Stimulated activated memory B cell treated with anti-CD40 and anti-IgM and Interleukin-4, amounts not matched to agents 10 μg/mL and 1 μg/mL and 100 μg/mL, for 72 hours (primary cell): Measurements from ENCODE around the gene NELFB.

Source experiments
- ATAC-seq: fragments of 150-1000 bp; cut with Tn5 transposase; 2 replicates; pipeline ENCODE4 v1.10.0; 2021
- H3K27ac Mint-ChIP-seq: one replicate; pipeline ENCODE4 v1.8.0; 2022; ENCODE audit warnings: mild to moderate bottlenecking, mixed read lengths
- H3K27me3 Mint-ChIP-seq: one replicate; pipeline ENCODE4 v1.8.0; 2022; ENCODE audit warnings: mixed read lengths
- H3K36me3 Mint-ChIP-seq: one replicate; pipeline ENCODE4 v1.8.0; 2022; ENCODE audit warnings: mixed read lengths
- H3K4me1 Mint-ChIP-seq: one replicate; pipeline ENCODE4 v1.8.0; 2022; ENCODE audit warnings: mixed read lengths
- H3K4me3 Mint-ChIP-seq: one replicate; pipeline ENCODE4 v1.8.0; 2022; ENCODE audit warnings: mild to moderate bottlenecking, moderate library complexity, mixed read lengths
- H3K9me3 Mint-ChIP-seq: one replicate; pipeline ENCODE4 v1.8.0; 2022; ENCODE audit warnings: mixed read lengths

Gene NELFB

DNA sequence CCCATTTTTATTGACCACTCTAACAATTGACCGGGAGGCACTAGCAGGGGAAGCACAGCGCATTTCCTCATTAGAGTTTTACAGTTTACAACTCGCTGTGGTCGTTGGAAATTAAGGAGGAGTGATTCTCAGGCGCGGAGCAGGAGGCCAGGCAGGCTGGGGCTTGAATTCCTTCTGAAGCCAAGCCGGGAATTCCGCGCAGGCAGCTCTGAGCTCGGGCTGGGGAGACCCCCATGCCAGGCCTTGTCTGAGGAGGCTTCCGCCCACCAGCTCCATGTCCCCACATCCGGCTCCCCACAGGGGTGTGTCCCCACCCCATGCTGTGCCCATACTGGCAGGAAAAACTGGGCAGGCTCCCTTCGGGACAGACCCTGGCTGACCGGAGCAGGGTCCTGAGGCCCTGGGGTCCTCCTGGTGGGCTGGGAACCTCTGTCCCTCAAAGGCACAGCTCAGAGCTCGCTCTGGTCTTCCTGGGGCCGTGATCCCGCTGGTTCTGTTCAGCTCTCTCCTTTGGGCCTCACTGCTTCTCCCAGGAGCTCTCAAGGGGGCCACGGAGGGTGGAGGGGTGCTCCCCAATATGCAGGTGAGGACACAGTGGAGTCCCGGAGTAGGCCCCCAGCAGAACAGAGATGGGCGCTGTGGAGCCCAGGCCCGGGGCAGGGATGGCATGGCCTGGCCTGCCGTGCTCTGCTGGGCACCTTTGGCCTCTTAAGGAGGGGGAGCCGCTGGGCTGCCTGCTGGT is 48.2 kb downstream of the NELFB start:
- Mint-ChIP-seq H3K4me3 (peak overlapping the region; percentile 1), H3K27me3 (peaks cover 62% of the 10 kb centered on the region), H3K27ac (no peak overlapping the region), H3K36me3 (no peaks in the 10 kb centered on the region), H3K4me1 (peaks cover 26% of the 10 kb centered on the region), H3K9me3 (no peaks in the 10 kb centered on the region)
- no peak for ATAC-seq

DNA sequence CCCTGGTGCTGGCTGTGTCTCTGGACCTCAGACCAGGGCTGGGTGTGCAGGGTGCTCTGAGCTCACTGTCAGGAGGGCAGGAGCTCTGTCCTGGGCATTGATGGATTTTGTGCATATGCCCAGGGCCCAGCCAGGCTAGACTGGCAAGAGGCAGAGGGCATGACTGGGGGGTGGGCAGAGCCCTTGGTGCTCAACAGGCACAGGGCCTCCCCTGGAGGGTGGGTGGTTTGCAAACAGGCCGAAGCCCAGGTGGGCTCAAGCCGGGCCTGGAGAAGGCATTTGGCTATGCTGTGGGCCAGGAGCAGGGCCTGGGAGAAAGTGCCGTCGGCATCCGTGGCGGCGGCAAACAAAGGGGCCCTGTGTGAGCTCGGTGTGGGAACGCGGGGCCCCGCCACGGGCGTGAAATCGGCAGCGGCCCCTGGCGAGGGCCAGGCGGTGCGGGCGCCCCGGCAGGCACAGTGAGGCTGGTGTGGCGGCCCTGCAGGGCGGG is 48.8 kb downstream of the NELFB start:
- Mint-ChIP-seq H3K27ac (no peak overlapping the region), H3K4me1 (peaks cover 26% of the 10 kb centered on the region), H3K36me3 (no peaks in the 10 kb centered on the region), H3K4me3 (no peak overlapping the region), H3K27me3 (peaks cover 56% of the 10 kb centered on the region), H3K9me3 (no peaks in the 10 kb centered on the region)
- ATAC-seq = no peak

DNA sequence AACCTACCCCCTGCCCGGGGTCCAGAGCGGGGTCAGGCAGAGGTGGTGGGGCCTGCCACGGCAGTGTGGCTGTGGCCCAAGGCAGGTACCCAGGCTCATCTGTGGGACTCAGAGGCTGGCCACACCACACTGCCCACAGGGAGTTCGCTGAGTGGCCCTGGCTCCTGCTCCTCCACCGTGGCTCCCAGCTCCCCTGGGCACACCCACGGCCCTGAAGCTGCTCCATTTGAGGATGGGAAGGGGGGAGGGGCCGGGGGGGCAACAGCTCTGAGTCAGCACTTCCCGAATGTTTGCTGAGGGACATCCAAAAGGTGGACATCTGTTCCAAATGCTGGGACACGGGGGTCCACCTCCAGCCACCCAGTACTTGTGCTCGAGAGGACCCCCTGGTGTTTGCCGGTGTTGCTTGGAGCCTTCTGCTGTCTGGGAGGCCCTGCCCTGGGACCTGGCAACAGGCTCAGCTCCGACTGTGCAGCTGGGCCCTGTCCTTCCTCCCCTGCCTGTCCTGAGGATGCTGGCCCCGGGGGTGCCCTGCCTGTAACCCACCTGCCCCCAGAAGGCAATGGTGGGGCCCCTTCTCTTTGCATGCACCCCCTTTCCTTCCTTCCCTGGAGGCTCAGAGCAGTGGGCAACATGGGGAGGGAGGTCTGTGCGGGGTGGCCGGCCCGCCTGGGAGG is 49.4 kb downstream of the NELFB start:
- Mint-ChIP-seq H3K36me3 (no peaks in the 10 kb centered on the region), H3K4me1 (peaks cover 26% of the 10 kb centered on the region), H3K27me3 (peaks cover 51% of the 10 kb centered on the region), H3K4me3 (no peak overlapping the region), H3K9me3 (no peaks in the 10 kb centered on the region), H3K27ac (no peak overlapping the region)
- no peak for ATAC-seq

DNA sequence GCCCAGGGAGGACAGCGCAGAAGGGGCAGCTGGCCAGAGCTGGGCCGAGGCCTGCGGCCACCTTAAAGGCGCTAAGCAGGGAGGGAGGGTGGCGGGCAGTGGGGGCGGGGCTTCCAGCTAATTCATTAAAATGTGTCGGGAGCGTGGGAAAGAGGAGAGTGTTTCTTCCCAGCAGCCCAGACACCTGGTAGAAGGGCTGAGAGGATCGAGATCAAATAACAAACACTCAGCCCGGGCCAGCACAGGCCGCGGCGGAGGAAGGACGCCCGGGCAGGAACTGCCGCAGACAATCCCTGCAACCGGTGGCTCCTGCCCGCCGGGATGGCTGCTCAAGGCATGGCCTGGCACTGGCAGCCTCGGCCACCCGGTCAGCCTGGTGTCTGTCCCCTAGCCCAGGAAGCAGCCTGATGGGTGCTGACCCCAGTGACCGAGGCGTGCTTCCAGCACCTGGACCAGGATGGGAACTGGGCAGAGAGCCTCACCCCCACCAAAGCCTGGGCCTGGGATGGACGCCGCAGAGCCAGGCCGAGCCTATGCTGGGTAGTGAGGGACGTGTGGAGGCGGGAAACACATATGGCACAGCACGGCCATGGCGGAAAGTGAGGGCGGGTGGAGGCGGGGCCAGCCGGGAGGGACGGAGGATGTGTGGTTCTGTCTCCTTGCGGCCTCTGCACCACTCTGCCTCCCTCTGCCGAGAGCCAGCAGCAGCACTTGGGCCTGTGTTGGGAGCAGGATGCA is 50.1 kb downstream of the NELFB start:
- no peak for ATAC-seq
- no peak overlapping the region for H3K4me3 Mint-ChIP-seq
- H3K9me3 Mint-ChIP-seq = no peaks in the 10 kb centered on the region
- no peak overlapping the region for H3K27ac Mint-ChIP-seq
- peaks cover 26% of the 10 kb centered on the region for H3K4me1 Mint-ChIP-seq
- no peaks in the 10 kb centered on the region for H3K36me3 Mint-ChIP-seq
- peaks cover 44% of the 10 kb centered on the region for H3K27me3 Mint-ChIP-seq

- Mint-ChIP-seq H3K4me3 (no peak overlapping the region), H3K27me3 (peaks cover 39% of the 10 kb centered on the region), H3K4me1 (peaks cover 26% of the 10 kb centered on the region), H3K36me3 (no peaks in the 10 kb centered on the region), H3K27ac (no peak overlapping the region), H3K9me3 (no peaks in the 10 kb centered on the region)
- ATAC-seq = no peak
Measured at GRCh38 chr9:137305798-137306065, 50.6 kb downstream of the NELFB start.

- Mint-ChIP-seq H3K27me3 (peaks cover 35% of the 10 kb centered on the region), H3K9me3 (no peaks in the 10 kb centered on the region), H3K4me1 (peaks cover 26% of the 10 kb centered on the region), H3K4me3 (no peak overlapping the region), H3K36me3 (no peaks in the 10 kb centered on the region), H3K27ac (no peak overlapping the region)
- ATAC-seq = no peak
Measured at GRCh38 chr9:137306066-137306849, 51.1 kb downstream of the NELFB start.

DNA sequence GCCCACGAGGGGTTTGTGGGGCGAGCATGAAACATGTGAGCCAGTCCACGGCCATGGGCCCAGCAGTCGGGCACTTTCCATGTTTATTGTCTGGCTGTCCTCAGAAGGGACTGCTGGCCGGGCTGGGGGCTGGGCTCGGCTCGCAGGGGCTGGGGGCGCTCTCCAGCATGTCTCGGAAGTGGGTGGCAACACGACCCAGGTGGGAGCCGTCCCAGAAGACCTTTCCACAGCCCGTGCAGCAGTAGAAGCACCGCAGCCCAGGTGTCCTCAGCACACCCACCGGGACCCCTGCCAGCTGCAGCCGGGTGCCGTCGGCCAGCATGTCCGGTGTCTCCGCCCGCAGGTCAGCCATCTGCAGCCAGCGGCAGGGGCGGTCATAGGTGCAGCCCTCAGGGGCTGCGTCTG is 51.7 kb downstream of the NELFB start:
- H3K4me3 Mint-ChIP-seq = no peak overlapping the region
- H3K36me3 Mint-ChIP-seq = no peaks in the 10 kb centered on the region
- H3K9me3 Mint-ChIP-seq = no peaks in the 10 kb centered on the region
- peaks cover 26% of the 10 kb centered on the region for H3K4me1 Mint-ChIP-seq
- peaks cover 35% of the 10 kb centered on the region for H3K27me3 Mint-ChIP-seq
- no peak overlapping the region for H3K27ac Mint-ChIP-seq
- ATAC-seq = no peak

GRCh38 chr9:137307255-137308056 is 52.3 kb downstream of the NELFB start:
- H3K27me3 Mint-ChIP-seq = peaks cover 35% of the 10 kb centered on the region

GRCh38 chr9:137308057-137308619 is 53.0 kb downstream of the NELFB start:
- Mint-ChIP-seq H3K27me3 (peaks cover 35% of the 10 kb centered on the region), H3K9me3 (no peaks in the 10 kb centered on the region), H3K4me1 (peaks cover 26% of the 10 kb centered on the region), H3K4me3 (no peak overlapping the region), H3K36me3 (no peaks in the 10 kb centered on the region), H3K27ac (no peak overlapping the region)
- no peak for ATAC-seq

More at GRCh38 chr9:137307255-137308056, 52.3 kb downstream of the NELFB start:
- H3K27ac Mint-ChIP-seq = no peak overlapping the region
- H3K4me3 Mint-ChIP-seq = no peak overlapping the region
- H3K4me1 Mint-ChIP-seq = peaks cover 26% of the 10 kb centered on the region
- no peaks in the 10 kb centered on the region for H3K36me3 Mint-ChIP-seq
- H3K9me3 Mint-ChIP-seq = no peaks in the 10 kb centered on the region
- no peak for ATAC-seq

GRCh38 chr9:137309368-137310188 is 54.5 kb downstream of the NELFB start:
- H3K36me3 Mint-ChIP-seq = no peaks in the 10 kb centered on the region
- H3K4me3 Mint-ChIP-seq = no peak overlapping the region
- no peaks in the 10 kb centered on the region for H3K9me3 Mint-ChIP-seq
- H3K4me1 Mint-ChIP-seq = peaks cover 25% of the 10 kb centered on the region
- no peak for ATAC-seq
- peaks cover 35% of the 10 kb centered on the region for H3K27me3 Mint-ChIP-seq
- H3K27ac Mint-ChIP-seq = no peak overlapping the region

GRCh38 chr9:137310189-137311052 is 55.3 kb downstream of the NELFB start:
- peaks cover 28% of the 10 kb centered on the region for H3K27me3 Mint-ChIP-seq
- H3K9me3 Mint-ChIP-seq = no peaks in the 10 kb centered on the region
- H3K27ac Mint-ChIP-seq = no peak overlapping the region
- ATAC-seq = no peak
- H3K4me1 Mint-ChIP-seq = peaks cover 17% of the 10 kb centered on the region
- no peaks in the 10 kb centered on the region for H3K36me3 Mint-ChIP-seq
- H3K4me3 Mint-ChIP-seq = no peak overlapping the region

DNA sequence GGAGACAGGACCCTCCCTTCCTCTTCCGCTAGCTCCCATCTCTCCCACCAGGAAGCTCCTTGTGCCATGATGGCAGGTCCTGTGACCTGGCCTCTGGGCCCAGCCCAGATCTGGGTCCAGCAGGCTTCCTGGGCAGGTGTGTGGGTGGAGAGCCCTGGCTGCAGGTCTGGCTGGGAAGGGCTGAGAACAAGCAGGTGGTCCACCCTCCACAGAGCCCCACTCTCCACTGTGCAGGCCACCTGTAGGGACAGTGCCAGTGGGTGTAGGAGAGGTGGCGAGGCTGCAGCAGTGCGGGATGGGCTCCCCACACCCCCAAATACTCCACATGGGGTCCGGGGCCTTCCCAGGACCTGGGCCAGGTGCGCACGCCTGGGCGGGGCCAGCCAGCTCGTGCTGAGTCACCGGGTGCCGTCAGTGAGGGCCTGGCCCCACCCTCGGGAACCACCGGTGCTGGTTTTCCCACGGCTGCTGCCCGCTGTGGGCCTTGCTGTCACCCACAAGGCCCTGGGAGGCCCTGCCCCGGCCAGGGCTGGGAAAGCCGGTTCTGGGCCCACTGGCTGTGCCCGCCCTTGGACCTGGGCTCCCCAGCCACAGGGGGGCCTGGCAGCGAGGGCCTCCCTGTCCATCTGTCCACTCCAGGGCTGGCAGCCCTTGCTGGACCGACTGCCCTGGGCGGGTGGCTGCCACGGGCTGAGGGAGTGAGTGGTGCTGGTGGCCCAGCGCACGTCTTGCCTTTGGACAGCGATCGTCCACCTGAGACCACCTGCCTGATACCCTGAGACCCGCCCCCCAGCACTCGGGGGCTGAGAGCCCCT is 56.3 kb downstream of the NELFB start:
- no peak overlapping the region for H3K27ac Mint-ChIP-seq
- H3K4me3 Mint-ChIP-seq = no peak overlapping the region
- peaks cover 23% of the 10 kb centered on the region for H3K27me3 Mint-ChIP-seq
- no peak for ATAC-seq
- no peaks in the 10 kb centered on the region for H3K9me3 Mint-ChIP-seq
- peaks cover 13% of the 10 kb centered on the region for H3K4me1 Mint-ChIP-seq
- no peaks in the 10 kb centered on the region for H3K36me3 Mint-ChIP-seq
